BJ (cell line): ENCODE measurements around the gene PLA2G12A. TPM values are rescaled to one million over a fixed set of nuclear protein-coding genes. Genes with fewer than 3 reads are reported as not detected.
A peak's percentile ranks its signal among the peaks of the same experiment; 100 is the strongest.

Source experiments
- CTCF ChIA-PET: fragments of 350-600 bp; formaldehyde crosslinking; extraction: SDS; loops from one replicate; lab custom pipeline; 2021; ENCODE audit warnings: antibody characterized with exemption, inconsistent platforms; lab: Yijun Ruan, JAX
- POLR2A ChIA-PET: fragments of 300-600 bp; sonication (Branson Sonifier 250); formaldehyde crosslinking; extraction: SDS; loops from one replicate; lab custom pipeline; 2021; ENCODE audit warnings: antibody characterized with exemption; lab: Charles Lee
- DNase-seq: peaks from one replicate; pipeline ENCODE4 v3.0.0-alpha.2; 2011; ENCODE audit warnings: low read depth
- H3K27me3 ChIP-seq: 2 replicates; pipeline ENCODE4 v1.6.0; 2011; ENCODE audit warnings: low read length; ENCODE audit not compliant: control insufficient read depth, insufficient read depth
- H3K36me3 ChIP-seq: 2 replicates; pipeline ENCODE4 v1.5.1; 2011; ENCODE audit warnings: low read length; ENCODE audit not compliant: control insufficient read depth, insufficient read depth
- H3K4me3 ChIP-seq: 2 replicates; pipeline ENCODE4 v1.5.1; 2011; ENCODE audit warnings: low read depth, mild to moderate bottlenecking, control low read depth, low read length
- CTCF ChIP-seq: IDR thresholded peaks from 2 replicates; pipeline ENCODE4 v1.5.1; 2011; ENCODE audit warnings: low read depth, mild to moderate bottlenecking, control low read depth, inconsistent platforms, low read length, moderate library complexity; ENCODE audit not compliant: insufficient read depth
- polyA minus RNA-seq: library from RNA; depleted of rRNA, polyadenylated mRNA; stranded (reverse); fragments of >200 nt; gene quantifications from 2 replicates; pipeline ENCODE4 v1.2.3, GENCODE V29; 2011; rRNA and poly(A)+ RNA removed
- polyA plus RNA-seq: library from polyadenylated mRNA; depleted of rRNA; stranded (reverse); fragments of >200 nt; gene quantifications from 2 replicates; pipeline ENCODE4 v1.2.3, GENCODE V29; 2011; rRNA removed

PLA2G12A gene
- polyA plus RNA-seq (52.7 and 62.6 TPM in 2 replicates), polyA minus RNA-seq (19.6 and 29.0 TPM in 2 replicates)

GRCh38 chr4:109729718-109730618, at the start of gene PLA2G12A:
TSS of gene PLA2G12A (minus strand) at chr4:109730070. CDS start at chr4:109729809, 261 bp downstream.
- ChIA-PET CTCF (interaction anchor here (0.8 to 1.5 kb wide), 4 partner anchors 9 to 27 kb away, joined by 3 to 4 read pairs (median 3); partner anchors contain the start of gene CASP6), POLR2A (no interaction called here)
- no peaks in the 10 kb centered on the region for H3K36me3 ChIP-seq
- H3K4me3 ChIP-seq: peak within 1 kb of the TSS; percentile 79
- H3K27me3 ChIP-seq: no peaks in the 10 kb centered on the region
- no peak for TF ChIP-seq CTCF
- DNase-seq: peak; percentile 9

DNA sequence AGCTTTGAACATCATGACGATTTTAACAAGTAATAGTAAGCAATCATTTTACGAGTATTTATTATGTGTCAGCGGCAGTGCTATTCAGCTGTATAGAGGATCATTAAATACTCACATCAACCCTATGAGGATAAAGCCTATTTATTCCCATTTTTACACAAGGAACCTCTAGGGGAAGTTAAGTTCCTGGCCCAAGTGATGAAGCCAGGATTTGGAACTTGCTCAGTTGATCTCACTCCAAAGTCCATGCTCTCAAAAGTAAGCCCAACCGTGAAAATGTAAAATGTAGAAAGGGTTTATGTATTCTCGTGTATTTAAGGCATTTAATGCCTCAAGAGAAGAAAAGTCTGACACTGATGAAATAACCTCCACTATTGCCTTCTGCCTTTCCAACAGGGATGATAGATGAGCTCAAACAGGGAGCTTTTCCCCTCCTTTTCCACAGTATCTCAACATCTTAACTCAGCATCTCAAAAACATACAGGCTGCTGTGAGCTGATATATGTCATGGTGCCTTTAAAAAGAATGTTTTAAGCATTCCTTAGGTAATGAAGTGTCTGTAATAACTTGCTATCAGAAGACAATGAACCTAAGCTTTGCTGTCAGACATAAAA, 35.0 kb upstream of the PLA2G12A start:
- no peak overlapping the region for H3K4me3 ChIP-seq
- POLR2A ChIA-PET: no interaction called here
- H3K36me3 ChIP-seq: no peaks in the 10 kb centered on the region
- TF ChIP-seq CTCF: no peak
- no peak for DNase-seq
- no peaks in the 10 kb centered on the region for H3K27me3 ChIP-seq
- CTCF ChIA-PET: no interaction called here

GRCh38 chr4:109764376-109764775, 34.5 kb upstream of the PLA2G12A start:
- Histone ChIP-seq H3K36me3 (no peaks in the 10 kb centered on the region), H3K4me3 (no peak overlapping the region), H3K27me3 (no peaks in the 10 kb centered on the region)
- no peak for DNase-seq
- ChIA-PET CTCF (no interaction called here), POLR2A (no interaction called here)
- no peak for TF ChIP-seq CTCF

DNA sequence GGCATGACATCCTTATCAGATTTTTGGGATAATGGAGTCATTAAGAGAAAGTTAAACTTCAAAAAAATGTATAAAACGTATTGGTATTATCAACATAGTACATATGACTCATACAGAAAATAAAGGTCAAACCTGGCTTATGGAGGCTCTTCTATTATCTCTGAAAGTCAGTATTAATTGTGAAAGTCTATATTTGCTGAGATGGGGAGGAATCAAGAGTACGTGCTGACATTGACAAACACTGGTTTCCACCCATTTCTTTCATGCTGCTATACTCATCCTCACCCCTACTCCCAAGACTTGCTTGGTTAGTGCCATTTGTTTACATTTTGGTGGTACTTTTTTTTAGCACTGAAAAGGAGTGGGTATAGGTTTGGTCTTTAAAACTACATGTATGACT, 30.8 kb upstream of the PLA2G12A start:
- Histone ChIP-seq H3K27me3 (no peaks in the 10 kb centered on the region), H3K36me3 (no peaks in the 10 kb centered on the region), H3K4me3 (no peak overlapping the region)
- ChIA-PET CTCF (no interaction called here), POLR2A (no interaction called here)
- TF ChIP-seq CTCF: no peak
- no peak for DNase-seq

GRCh38 chr4:109755656-109756055, 25.8 kb upstream of the PLA2G12A start:
- CTCF ChIA-PET: no interaction called here
- DNase-seq: no peak
- POLR2A ChIA-PET: no interaction called here
- Histone ChIP-seq H3K27me3 (no peaks in the 10 kb centered on the region), H3K4me3 (no peak overlapping the region), H3K36me3 (no peaks in the 10 kb centered on the region)
- no peak for TF ChIP-seq CTCF
